KG1 (cell line): ENCODE results near the gene ARHGAP6.

ENCODE experiments used
- DNase-seq: peaks from one replicate; lab custom pipeline; 2025; lab: John Stamatoyannopoulos, UW

ARHGAP6 gene

GRCh38 chrX:11111037-11111851, 554.5 kb downstream of the ARHGAP6 start, which contains the start of gene HCCS:
HCCS (plus strand) TSS chrX:11111332; CDS start chrX:11112061, 729 bp downstream.
- peak; percentile 17 for DNase-seq

DNA sequence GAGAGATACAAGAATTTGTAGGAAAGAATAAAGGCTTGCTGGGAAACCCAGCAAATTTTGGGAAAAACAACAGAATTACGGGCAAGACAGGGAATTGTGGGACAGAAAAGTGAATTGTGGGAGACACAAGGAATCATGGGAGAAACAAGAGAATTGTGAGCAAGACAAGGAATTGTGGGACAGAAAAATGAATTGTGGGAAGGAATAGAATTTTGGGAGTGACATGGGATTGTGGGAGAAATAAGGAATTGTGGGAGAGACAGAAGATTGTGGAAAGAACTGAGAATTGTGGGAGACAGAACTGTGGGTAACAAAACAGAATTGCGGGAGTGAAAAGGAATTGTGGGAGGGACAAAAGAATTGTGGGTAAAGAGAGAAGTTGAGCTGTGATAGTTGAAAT, 555.8 kb downstream of the ARHGAP6 start:
- no peak for DNase-seq

DNA sequence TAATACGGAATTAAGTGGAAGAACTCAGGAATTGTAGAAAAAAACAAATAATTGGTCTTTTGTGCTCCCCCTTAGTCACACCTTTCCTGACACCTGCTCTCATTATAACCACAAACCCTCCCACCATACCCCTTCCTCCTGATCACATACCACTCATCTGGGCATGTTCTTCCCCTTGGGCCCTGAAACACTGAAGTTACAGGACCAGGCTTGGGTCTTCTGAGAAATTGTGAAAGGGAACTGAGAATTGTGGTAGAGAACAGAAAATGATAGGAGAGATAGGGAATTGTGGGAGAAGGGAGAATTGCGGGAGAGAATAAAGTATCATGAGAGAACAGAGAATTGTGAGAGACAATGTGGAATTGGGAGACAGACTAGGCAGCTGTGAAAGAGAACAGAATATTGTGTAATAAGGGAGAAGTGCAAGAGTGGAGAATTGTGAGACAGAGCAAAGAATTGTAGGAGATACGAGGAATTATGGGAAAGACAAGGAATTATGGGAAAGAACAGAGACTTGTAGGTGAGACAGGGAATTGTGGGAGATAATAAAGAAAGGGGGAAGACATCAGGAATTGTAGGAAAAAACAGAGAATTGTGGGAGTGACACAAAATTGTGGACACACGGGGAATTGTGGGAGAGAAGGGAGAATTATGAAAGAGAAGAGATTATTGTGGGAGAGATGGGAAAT, 557.3 kb downstream of the ARHGAP6 start:
- DNase-seq, result no peak

DNA sequence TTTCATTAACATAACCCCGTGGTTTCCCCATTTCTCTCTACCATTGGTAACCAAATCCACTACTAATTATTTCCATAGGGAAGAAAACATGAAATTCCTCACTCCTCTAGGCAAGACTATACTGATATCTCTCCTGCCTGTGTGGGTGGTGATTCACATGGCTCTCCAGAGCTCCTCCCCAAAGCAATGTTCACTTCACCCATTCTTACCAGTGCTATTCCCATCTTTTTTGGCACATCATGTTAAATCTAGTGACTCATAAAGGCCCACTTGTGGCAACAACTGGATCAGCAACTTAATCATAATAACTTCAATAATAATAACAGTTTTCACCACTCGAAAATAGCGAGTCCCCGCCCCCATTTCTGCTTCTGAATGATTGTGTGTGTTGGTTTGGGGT, 560.6 kb downstream of the ARHGAP6 start:
- DNase-seq, result no peak

DNA sequence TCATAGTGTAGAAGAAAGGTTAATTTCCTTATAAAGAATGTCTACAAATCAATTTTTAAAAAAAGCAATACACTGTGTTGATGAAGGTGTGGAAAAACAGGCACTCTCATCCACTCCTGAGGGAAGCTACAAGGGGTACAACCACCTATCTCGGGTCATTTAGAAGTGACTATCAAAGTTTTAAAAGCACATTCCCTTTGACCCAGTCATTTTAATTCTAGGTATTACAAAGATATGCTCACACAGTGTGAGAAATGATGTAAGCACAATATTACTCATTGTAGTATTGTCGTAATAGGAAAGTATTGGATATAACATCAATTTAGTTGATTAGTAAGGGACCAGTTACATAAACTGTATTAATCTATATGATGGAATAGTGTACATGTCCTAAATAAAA, 562.0 kb downstream of the ARHGAP6 start:
- no peak for DNase-seq

- no peak for DNase-seq
Observed at GRCh38 chrX:11103006-11103405, 562.7 kb downstream of the ARHGAP6 start.

GRCh38 chrX:11100281-11101035, 565.3 kb downstream of the ARHGAP6 start:
- no peak for DNase-seq

- DNase-seq, result no peak
Observed at GRCh38 chrX:11099465-11099864, 566.3 kb downstream of the ARHGAP6 start.

DNA sequence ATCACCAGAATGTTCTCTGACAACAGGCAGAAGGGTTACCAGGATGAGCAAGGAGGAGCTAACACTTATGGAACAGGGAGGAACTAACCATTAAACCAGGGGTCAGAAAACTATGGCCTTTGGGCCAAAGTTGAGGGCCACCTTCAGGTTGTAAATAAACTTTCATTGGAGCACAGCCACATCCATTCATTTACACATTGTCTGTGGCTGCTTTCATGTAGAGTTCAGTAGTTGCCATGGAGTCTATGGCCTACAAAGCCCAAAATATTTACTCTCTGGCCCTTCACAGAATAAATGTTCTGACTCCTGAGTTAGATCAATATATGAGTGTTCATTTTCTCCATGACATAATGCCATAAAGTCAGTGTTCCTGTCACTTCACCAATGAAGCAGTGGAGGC, 567.8 kb downstream of the ARHGAP6 start:
- DNase-seq, result no peak

DNA sequence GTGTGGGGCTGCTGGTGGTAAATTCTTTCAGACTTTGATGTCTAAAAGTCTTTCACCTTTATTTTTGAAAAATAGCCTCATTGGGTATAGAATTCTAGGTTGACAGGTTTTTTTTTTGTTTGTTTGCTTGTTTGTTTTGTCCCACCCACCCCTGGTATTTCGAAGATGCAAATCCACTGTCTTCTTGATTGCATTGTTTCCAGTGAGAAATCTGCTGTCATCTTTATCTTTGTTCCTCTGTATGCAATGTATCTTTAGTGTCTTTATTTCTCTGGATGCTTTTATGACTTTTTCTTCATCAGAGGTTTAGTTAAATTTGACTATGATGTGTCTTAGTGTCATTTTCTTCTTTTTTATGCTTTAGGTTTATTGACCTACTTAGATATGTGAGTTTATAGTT, 575.9 kb downstream of the ARHGAP6 start:
- DNase-seq, result no peak
